NB4 (cell line): ENCODE data around the gene CCDC38.

ENCODE experiments used
- DNase-seq: peaks from one replicate; pipeline ENCODE4 v3.0.0; 2010; ENCODE audit warnings: low read depth
- H3K4me3 ChIP-seq: one replicate; pipeline ENCODE4 v1.5.1; 2011; ENCODE audit warnings: mild to moderate bottlenecking, low read depth, low read length, moderate library complexity
- MYC ChIP-seq: IDR thresholded peaks from 2 replicates; pipeline ENCODE4 v1.6.1; 2011; ENCODE audit warnings: low read depth, low read length
- TF ChIP-seq, protein P1 (sequence below): IDR thresholded peaks from one replicate; pipeline ENCODE4 v1.5.1; 2012; ENCODE audit warnings: low read depth, low read length

Gene CCDC38

DNA sequence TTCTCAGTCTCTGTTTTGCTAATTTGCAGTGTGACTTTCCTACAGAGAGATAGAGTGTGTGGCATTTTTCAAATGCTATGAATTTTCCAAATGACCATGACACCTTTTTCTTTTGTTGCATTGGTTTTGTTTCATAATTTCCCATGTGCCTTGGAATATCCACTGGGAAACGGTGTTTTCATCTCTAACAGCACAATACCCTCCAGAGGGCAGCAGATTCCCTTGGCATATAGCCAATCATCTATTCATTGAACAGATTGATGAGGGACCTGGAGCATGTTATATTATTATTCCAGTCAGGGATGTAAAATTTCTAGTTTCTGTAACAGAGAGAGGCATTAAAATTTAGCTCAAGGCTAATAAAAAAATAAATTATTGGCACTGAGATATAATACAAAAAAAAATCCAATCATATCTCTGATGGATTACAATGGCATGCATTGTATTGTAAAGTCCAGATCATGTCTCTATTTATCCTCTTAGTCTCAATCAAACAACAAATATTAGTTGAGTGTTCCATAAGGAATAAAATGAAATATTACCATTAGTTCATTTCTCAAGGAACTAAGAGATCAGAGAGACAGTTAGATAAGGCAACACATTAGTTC is 122.2 kb downstream of the CCDC38 start:
- DNase-seq: peak; percentile 34
- TF ChIP-seq, protein P1, sequence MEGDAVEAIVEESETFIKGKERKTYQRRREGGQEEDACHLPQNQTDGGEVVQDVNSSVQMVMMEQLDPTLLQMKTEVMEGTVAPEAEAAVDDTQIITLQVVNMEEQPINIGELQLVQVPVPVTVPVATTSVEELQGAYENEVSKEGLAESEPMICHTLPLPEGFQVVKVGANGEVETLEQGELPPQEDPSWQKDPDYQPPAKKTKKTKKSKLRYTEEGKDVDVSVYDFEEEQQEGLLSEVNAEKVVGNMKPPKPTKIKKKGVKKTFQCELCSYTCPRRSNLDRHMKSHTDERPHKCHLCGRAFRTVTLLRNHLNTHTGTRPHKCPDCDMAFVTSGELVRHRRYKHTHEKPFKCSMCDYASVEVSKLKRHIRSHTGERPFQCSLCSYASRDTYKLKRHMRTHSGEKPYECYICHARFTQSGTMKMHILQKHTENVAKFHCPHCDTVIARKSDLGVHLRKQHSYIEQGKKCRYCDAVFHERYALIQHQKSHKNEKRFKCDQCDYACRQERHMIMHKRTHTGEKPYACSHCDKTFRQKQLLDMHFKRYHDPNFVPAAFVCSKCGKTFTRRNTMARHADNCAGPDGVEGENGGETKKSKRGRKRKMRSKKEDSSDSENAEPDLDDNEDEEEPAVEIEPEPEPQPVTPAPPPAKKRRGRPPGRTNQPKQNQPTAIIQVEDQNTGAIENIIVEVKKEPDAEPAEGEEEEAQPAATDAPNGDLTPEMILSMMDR: peak; percentile 41
- TF ChIP-seq MYC: no peak
- no peak overlapping the region for H3K4me3 ChIP-seq
